ENCODE data around the gene BAIAP2L1.

The BAIAP2L1 gene

DNA sequence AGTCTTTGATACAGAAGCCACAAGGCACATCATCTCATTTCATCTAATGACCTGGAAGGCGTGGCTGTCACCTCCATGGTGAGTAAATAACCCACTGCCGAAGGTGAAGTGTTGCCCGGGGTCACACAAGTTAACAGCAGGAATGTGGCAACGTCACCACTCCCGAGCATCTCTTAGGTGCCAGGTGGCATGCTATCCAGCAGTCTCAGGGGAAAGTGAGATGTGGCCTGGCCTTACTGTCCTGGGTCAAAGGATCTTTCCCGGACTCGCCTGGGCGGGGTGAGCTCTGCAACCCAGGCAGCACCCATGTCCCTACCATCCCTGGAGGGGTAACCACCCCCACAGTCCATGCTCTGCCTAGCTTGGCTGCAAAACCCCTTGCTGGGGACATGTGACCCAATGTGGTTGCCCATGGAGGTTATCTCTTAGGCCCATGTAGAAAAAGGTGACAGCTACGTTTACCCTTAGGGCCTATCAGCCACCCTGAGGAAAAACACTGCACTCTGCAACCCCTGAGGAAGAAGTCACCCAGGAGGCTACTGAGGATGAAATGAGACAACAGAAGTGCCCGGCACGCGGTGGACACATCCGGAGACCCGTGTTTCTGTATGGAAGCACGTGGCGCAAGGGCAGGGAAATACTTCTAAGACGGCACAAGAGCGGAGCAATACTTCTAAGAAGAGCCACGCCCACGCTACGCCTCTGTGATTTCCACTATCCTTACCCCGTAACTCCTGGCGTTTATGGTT, 52.0 kb downstream of the BAIAP2L1 start:
- Histone ChIP-seq H3K79me2 (peaks cover 3% of the 10 kb centered on the region), H3K4me1 (no peaks in the 10 kb centered on the region), H3K4me3 (ENCODE audit: low read depth, low read length) (no peak overlapping the region), H3K9me3 (ENCODE audit: control insufficient read depth, low read length) (no peaks in the 10 kb centered on the region), H3K27me3 (ENCODE audit: control insufficient read depth, insufficient read depth, low read length) (no peaks in the 10 kb centered on the region), H3K36me3 (ENCODE audit: control insufficient read depth, insufficient read depth, low read length) (no peaks in the 10 kb centered on the region), H2AFZ (no peak overlapping the region), H3K9ac (no peak overlapping the region), H3K4me2 (ENCODE audit: low read length) (no peak overlapping the region), H3K27ac (no peak overlapping the region)
- TF ChIP-seq, protein P1, sequence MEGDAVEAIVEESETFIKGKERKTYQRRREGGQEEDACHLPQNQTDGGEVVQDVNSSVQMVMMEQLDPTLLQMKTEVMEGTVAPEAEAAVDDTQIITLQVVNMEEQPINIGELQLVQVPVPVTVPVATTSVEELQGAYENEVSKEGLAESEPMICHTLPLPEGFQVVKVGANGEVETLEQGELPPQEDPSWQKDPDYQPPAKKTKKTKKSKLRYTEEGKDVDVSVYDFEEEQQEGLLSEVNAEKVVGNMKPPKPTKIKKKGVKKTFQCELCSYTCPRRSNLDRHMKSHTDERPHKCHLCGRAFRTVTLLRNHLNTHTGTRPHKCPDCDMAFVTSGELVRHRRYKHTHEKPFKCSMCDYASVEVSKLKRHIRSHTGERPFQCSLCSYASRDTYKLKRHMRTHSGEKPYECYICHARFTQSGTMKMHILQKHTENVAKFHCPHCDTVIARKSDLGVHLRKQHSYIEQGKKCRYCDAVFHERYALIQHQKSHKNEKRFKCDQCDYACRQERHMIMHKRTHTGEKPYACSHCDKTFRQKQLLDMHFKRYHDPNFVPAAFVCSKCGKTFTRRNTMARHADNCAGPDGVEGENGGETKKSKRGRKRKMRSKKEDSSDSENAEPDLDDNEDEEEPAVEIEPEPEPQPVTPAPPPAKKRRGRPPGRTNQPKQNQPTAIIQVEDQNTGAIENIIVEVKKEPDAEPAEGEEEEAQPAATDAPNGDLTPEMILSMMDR (IDR thresholded peaks at IDR 0.05) = no peak

- TF ChIP-seq, protein P1 (IDR thresholded peaks at IDR 0.05) = no peak
- H3K4me3 ChIP-seq (ENCODE audit: low read depth, low read length) = no peak overlapping the region
- H3K36me3 ChIP-seq (ENCODE audit: control insufficient read depth, insufficient read depth, low read length) = no peaks in the 10 kb centered on the region
Measured at GRCh38 chr7:98346515-98347069, 54.3 kb downstream of the BAIAP2L1 start.

DNA sequence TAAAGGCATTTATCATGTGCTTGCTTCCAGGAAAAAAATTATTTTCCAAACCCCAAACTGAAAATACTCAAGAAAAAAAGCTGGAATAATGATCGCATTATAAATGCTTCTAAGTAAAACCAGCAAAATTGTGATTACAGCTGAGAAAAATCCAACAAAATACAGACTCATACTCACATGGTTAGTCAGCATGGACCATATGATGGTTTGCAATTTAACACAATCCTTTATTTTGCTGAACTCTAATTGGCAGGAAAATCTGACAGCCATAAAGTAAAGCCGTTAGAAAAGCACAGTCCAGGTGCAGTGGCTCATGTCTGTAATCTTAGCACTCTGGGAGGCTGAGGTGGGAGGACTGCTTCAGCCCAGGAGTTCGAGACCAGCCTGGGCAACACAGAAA, 59.8 kb downstream of the BAIAP2L1 start:
- Histone ChIP-seq H3K4me3 (ENCODE audit: low read depth, low read length) (no peak overlapping the region), H3K27me3 (ENCODE audit: control insufficient read depth, insufficient read depth, low read length) (no peaks in the 10 kb centered on the region), H3K9me3 (ENCODE audit: control insufficient read depth, low read length) (no peaks in the 10 kb centered on the region), H3K27ac (no peak overlapping the region), H3K4me1 (no peaks in the 10 kb centered on the region), H3K9ac (no peak overlapping the region), H2AFZ (no peak overlapping the region), H3K36me3 (ENCODE audit: control insufficient read depth, insufficient read depth, low read length) (no peaks in the 10 kb centered on the region), H3K79me2 (no peaks in the 10 kb centered on the region), H3K4me2 (ENCODE audit: low read length) (no peak overlapping the region)
- TF ChIP-seq, protein P1 (IDR thresholded peaks at IDR 0.05) = no peak

More at GRCh38 chr7:98346515-98347069, 54.3 kb downstream of the BAIAP2L1 start:
- Histone ChIP-seq H3K27me3 (ENCODE audit: control insufficient read depth, insufficient read depth, low read length) (no peaks in the 10 kb centered on the region), H3K4me2 (ENCODE audit: low read length) (no peak overlapping the region), H3K4me1 (no peaks in the 10 kb centered on the region), H3K79me2 (peaks cover 3% of the 10 kb centered on the region), H3K9me3 (ENCODE audit: control insufficient read depth, low read length) (no peaks in the 10 kb centered on the region), H2AFZ (no peak overlapping the region), H3K27ac (no peak overlapping the region), H3K9ac (no peak overlapping the region)

- no peak overlapping the region for H2AFZ ChIP-seq
- H3K27me3 ChIP-seq (ENCODE audit: control insufficient read depth, insufficient read depth, low read length) = no peaks in the 10 kb centered on the region
- H3K9me3 ChIP-seq (ENCODE audit: control insufficient read depth, low read length) = no peaks in the 10 kb centered on the region
- TF ChIP-seq, protein P1 (IDR thresholded peaks at IDR 0.05) = no peak
- H3K27ac ChIP-seq = no peak overlapping the region
- no peaks in the 10 kb centered on the region for H3K4me1 ChIP-seq
- H3K9ac ChIP-seq = no peak overlapping the region
- no peak overlapping the region for H3K4me3 ChIP-seq (ENCODE audit: low read depth, low read length)
- no peaks in the 10 kb centered on the region for H3K36me3 ChIP-seq (ENCODE audit: control insufficient read depth, insufficient read depth, low read length)
- no peak overlapping the region for H3K4me2 ChIP-seq (ENCODE audit: low read length)
- no peaks in the 10 kb centered on the region for H3K79me2 ChIP-seq
Measured at GRCh38 chr7:98339043-98339442, 61.8 kb downstream of the BAIAP2L1 start.

DNA sequence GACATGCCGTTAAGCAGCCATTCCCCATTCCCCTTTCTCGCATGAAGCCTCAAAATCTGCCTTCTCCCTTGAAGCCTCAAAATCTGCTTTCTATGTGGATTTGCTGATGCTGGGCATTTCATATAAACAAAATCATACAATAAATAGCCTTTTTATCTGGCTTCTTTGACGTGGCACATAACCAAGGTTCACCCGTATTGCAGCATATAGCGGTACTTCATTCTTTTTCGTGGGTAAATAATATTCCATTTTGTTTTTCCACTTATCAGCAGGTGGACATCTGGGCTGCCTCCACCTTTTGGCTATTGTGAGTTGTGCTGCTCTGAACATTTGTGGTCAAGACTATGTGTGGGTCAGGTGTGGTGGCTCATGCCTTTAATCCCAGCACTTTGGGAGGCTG, 62.4 kb downstream of the BAIAP2L1 start:
- no peak overlapping the region for H3K4me2 ChIP-seq (ENCODE audit: low read length)
- no peak overlapping the region for H3K27ac ChIP-seq
- no peak overlapping the region for H3K4me3 ChIP-seq (ENCODE audit: low read depth, low read length)
- no peaks in the 10 kb centered on the region for H3K36me3 ChIP-seq (ENCODE audit: control insufficient read depth, insufficient read depth, low read length)
- H3K4me1 ChIP-seq = no peaks in the 10 kb centered on the region
- H3K79me2 ChIP-seq = no peaks in the 10 kb centered on the region
- no peak overlapping the region for H2AFZ ChIP-seq
- H3K27me3 ChIP-seq (ENCODE audit: control insufficient read depth, insufficient read depth, low read length) = no peaks in the 10 kb centered on the region
- no peaks in the 10 kb centered on the region for H3K9me3 ChIP-seq (ENCODE audit: control insufficient read depth, low read length)
- TF ChIP-seq, protein P1 (IDR thresholded peaks at IDR 0.05) = no peak
- H3K9ac ChIP-seq = no peak overlapping the region

Data from parathyroid adenoma (tissue), 2 donors.